WERI-Rb-1 (cell line): ENCODE data around the gene EME1.

Experiments
- DNase-seq: peaks from one replicate; pipeline ENCODE4 v3.0.0-alpha.2; 2020
- H3K27ac ChIP-seq: fragments of 250-450 bp; sonication (Bioruptor Pico); 2 replicates; pipeline ENCODE4 v1.5.1; 2020; ENCODE audit warnings: mild to moderate bottlenecking, moderate library complexity
- H3K27me3 ChIP-seq: fragments of 250-450 bp; sonication (Bioruptor Pico); 2 replicates; pipeline ENCODE4 v1.5.1; 2021; ENCODE audit warnings: mild to moderate bottlenecking, low read depth, moderate library complexity; ENCODE audit not compliant: insufficient read depth, severe bottlenecking
- H3K36me3 ChIP-seq: fragments of 250-450 bp; sonication (Bioruptor Pico); 2 replicates; pipeline ENCODE4 v1.5.1; 2020; ENCODE audit warnings: mild to moderate bottlenecking, moderate library complexity
- H3K4me3 ChIP-seq: 2 replicates; pipeline ENCODE4 v1.5.1; 2011; ENCODE audit warnings: low read depth, mild to moderate bottlenecking, control low read depth, low read length
- H3K9me3 ChIP-seq: fragments of 250-450 bp; sonication (Bioruptor Pico); 2 replicates; pipeline ENCODE4 v1.5.1; 2021; ENCODE audit warnings: mild to moderate bottlenecking, moderate library complexity; ENCODE audit not compliant: severe bottlenecking
- CTCF ChIP-seq: IDR thresholded peaks from 2 replicates; pipeline ENCODE4 v1.5.1; 2011; ENCODE audit warnings: low read depth, mild to moderate bottlenecking, control low read depth, inconsistent platforms, low read length

The EME1 gene

GRCh38 chr17:50421308-50422051 is 48.5 kb downstream of the EME1 start:
- H3K4me3 ChIP-seq = no peak overlapping the region
- no peak for DNase-seq
- TF ChIP-seq CTCF = no peak
- H3K9me3 ChIP-seq = peaks cover 9% of the 10 kb centered on the region
- H3K27me3 ChIP-seq = no peaks in the 10 kb centered on the region
- H3K36me3 ChIP-seq = no peaks in the 10 kb centered on the region
- H3K27ac ChIP-seq = no peak overlapping the region

DNA sequence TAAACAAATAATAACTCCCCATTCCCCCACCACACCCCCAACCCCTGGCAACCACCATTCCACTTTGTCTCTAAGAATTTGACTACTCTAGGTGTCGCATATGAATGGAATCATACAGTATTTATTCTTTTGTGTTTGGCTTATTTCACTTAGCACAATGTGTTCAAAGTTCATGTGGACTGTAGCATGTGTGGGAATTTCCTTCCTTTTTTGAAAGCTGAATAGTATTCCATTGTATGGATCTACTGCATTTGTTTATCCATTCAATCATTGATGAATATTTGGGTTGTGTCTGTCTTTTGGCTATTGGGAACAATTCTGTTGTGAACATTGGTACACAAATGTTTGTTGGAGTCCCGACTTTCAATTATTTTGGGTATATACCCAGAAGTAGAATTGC is 49.7 kb downstream of the EME1 start:
- DNase-seq = no peak
- TF ChIP-seq CTCF = no peak
- H3K27ac ChIP-seq = no peak overlapping the region
- H3K4me3 ChIP-seq = no peak overlapping the region
- no peaks in the 10 kb centered on the region for H3K36me3 ChIP-seq
- H3K9me3 ChIP-seq = peaks cover 9% of the 10 kb centered on the region
- H3K27me3 ChIP-seq = no peaks in the 10 kb centered on the region

GRCh38 chr17:50423553-50424159 is 50.6 kb downstream of the EME1 start:
- Histone ChIP-seq H3K4me3 (no peak overlapping the region), H3K27me3 (no peaks in the 10 kb centered on the region), H3K9me3 (peaks cover 9% of the 10 kb centered on the region), H3K36me3 (no peaks in the 10 kb centered on the region; the same call in 1 of the 2 replicates), H3K27ac (no peak overlapping the region)
- no peak for TF ChIP-seq CTCF
- DNase-seq = no peak

GRCh38 chr17:50424246-50424995 is 51.4 kb downstream of the EME1 start:
- H3K4me3 ChIP-seq = no peak overlapping the region
- H3K36me3 ChIP-seq = no peaks in the 10 kb centered on the region; the same call in 1 of the 2 replicates
- H3K27ac ChIP-seq = no peak overlapping the region; the same call in 1 of the 2 replicates
- TF ChIP-seq CTCF = no peak
- peaks cover 2% of the 10 kb centered on the region for H3K9me3 ChIP-seq
- no peak for DNase-seq
- no peaks in the 10 kb centered on the region for H3K27me3 ChIP-seq

DNA sequence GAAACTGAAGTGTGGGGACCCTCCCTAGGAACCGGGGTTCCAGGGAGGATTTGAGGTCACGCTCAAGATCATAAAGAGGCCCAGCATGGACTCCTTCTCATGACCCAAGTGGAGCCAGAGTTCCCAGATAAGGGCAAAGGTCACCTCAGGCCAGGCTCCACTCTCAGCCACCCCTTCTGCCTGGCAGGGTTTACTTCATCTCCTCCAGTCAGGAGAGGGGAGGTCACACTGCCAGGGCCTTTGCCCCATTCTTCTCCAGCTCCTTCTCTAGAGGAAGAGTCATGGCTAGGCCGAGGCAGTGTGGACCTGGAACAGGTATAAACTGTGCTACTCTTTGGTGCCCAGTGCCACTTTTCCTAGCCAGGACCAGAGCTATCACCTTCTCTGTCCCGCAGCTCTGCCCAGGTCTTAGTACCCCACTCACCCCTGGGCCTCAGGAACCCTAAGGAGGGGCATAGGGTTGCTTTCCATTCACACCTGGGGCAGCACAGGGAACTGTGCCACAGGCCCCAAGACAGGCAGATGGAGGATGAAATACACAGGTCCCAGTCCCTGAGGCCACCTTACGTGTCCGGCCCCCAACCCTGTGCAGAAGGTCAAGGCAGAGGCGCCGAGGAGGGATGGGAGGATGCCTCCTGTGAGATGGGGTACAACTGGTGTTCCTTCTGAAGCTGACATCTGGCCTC is 52.1 kb downstream of the EME1 start:
- no peak for TF ChIP-seq CTCF
- Histone ChIP-seq H3K27me3 (no peaks in the 10 kb centered on the region), H3K9me3 (peaks cover 2% of the 10 kb centered on the region), H3K4me3 (peak overlapping the region; percentile 57), H3K27ac (peak overlapping the region; percentile 77), H3K36me3 (no peaks in the 10 kb centered on the region; the same call in 1 of the 2 replicates)
- DNase-seq = no peak
